HEK293 (cell line): ENCODE data around the gene NOG.

Experiments used
- GLI2 ChIP-seq: fragments of 450-650 bp; formaldehyde crosslinking; IDR thresholded peaks from 2 replicates; pipeline ENCODE4; 2017; ENCODE audit warnings: missing biosample characterization, missing genetic modification characterization, low read depth, borderline replicate concordance
- GLI4 ChIP-seq: fragments of 450-650 bp; formaldehyde crosslinking; IDR thresholded peaks from 2 replicates; pipeline ENCODE4 v1.5.1; 2016; ENCODE audit warnings: missing biosample characterization, missing genetic modification characterization
- HOXD13 ChIP-seq: sonication (generic); formaldehyde crosslinking; IDR thresholded peaks from 2 replicates; pipeline ENCODE4 v1.8.0; 2022; ENCODE audit warnings: missing genetic modification reagents, borderline replicate concordance
- KLF17 ChIP-seq: fragments of 450-650 bp; formaldehyde crosslinking; IDR thresholded peaks from 2 replicates; pipeline ENCODE4 v1.5.1; 2016; ENCODE audit warnings: missing biosample characterization, missing genetic modification characterization
- KLF7 ChIP-seq: fragments of 450-650 bp; formaldehyde crosslinking; IDR thresholded peaks from 2 replicates; pipeline ENCODE4 v1.5.1; 2016; ENCODE audit warnings: missing biosample characterization, missing genetic modification characterization, borderline replicate concordance
- KLF9 ChIP-seq: fragments of 450-650 bp; formaldehyde crosslinking; IDR thresholded peaks from 2 replicates; pipeline ENCODE4 v1.5.1; 2016; ENCODE audit warnings: missing biosample characterization, missing genetic modification characterization, low read depth
- MYNN ChIP-seq: fragments of 450-650 bp; formaldehyde crosslinking; IDR thresholded peaks from 2 replicates; pipeline ENCODE4 v1.5.1; 2016; ENCODE audit warnings: missing biosample characterization, missing genetic modification characterization, borderline replicate concordance
- MZF1 ChIP-seq: fragments of 450-650 bp; formaldehyde crosslinking; IDR thresholded peaks from 2 replicates; pipeline ENCODE4 v1.5.1; 2017; ENCODE audit warnings: missing biosample characterization, missing genetic modification characterization, borderline replicate concordance
- PRDM1 ChIP-seq: fragments of 450-650 bp; formaldehyde crosslinking; IDR thresholded peaks from 2 replicates; pipeline ENCODE4; 2016; ENCODE audit warnings: missing biosample characterization, missing genetic modification characterization
- PRDM2 ChIP-seq: fragments of 450-650 bp; formaldehyde crosslinking; IDR thresholded peaks from 2 replicates; pipeline ENCODE4 v1.5.1; 2016; ENCODE audit warnings: missing biosample characterization, missing genetic modification characterization, borderline replicate concordance
- TRIM28 ChIP-seq: IDR thresholded peaks from 2 replicates; pipeline ENCODE4 v1.6.1; 2011; ENCODE audit warnings: low read length, control low read depth, borderline replicate concordance
- ZBTB21 ChIP-seq: fragments of 450-650 bp; formaldehyde crosslinking; IDR thresholded peaks from 2 replicates; pipeline ENCODE4 v1.5.1; 2017; ENCODE audit warnings: missing biosample characterization, missing genetic modification characterization
- ZBTB49 ChIP-seq: fragments of 450-650 bp; formaldehyde crosslinking; IDR thresholded peaks from 2 replicates; pipeline ENCODE4 v1.5.1; 2016; ENCODE audit warnings: missing biosample characterization, missing genetic modification characterization, low read depth
- ZFP37 ChIP-seq: fragments of 450-650 bp; formaldehyde crosslinking; IDR thresholded peaks from 2 replicates; pipeline ENCODE4 v1.5.1; 2016; ENCODE audit warnings: missing biosample characterization, missing genetic modification characterization
- ZFP41 ChIP-seq: fragments of 450-650 bp; formaldehyde crosslinking; IDR thresholded peaks from 2 replicates; pipeline ENCODE4 v1.5.1; 2016; ENCODE audit warnings: missing biosample characterization, missing genetic modification characterization, borderline replicate concordance
- ZNF112 ChIP-seq: fragments of 450-650 bp; formaldehyde crosslinking; IDR thresholded peaks from 2 replicates; pipeline ENCODE4 v1.5.0; 2017; ENCODE audit warnings: missing biosample characterization, missing genetic modification characterization
- ZNF114 ChIP-seq: fragments of 450-650 bp; formaldehyde crosslinking; IDR thresholded peaks from 2 replicates; pipeline ENCODE4 v1.5.0; 2017; ENCODE audit warnings: missing biosample characterization, missing genetic modification characterization
- ZNF121 ChIP-seq: fragments of 450-650 bp; formaldehyde crosslinking; IDR thresholded peaks from 2 replicates; pipeline ENCODE4 v1.5.1; 2016; ENCODE audit warnings: missing biosample characterization, missing genetic modification characterization
- ZNF174 ChIP-seq: fragments of 450-650 bp; formaldehyde crosslinking; IDR thresholded peaks from 2 replicates; pipeline ENCODE4 v1.5.0; 2017; ENCODE audit warnings: missing biosample characterization, mild to moderate bottlenecking, missing genetic modification characterization
- ZNF2 ChIP-seq: fragments of 450-650 bp; formaldehyde crosslinking; IDR thresholded peaks from 2 replicates; pipeline ENCODE4 v1.5.1; 2016; ENCODE audit warnings: missing biosample characterization, missing genetic modification characterization
- ZNF221 ChIP-seq: fragments of 450-650 bp; formaldehyde crosslinking; IDR thresholded peaks from 2 replicates; pipeline ENCODE4 v1.5.1; 2017; ENCODE audit warnings: missing biosample characterization, missing genetic modification characterization, borderline replicate concordance
- ZNF302 ChIP-seq: fragments of 450-650 bp; formaldehyde crosslinking; IDR thresholded peaks from 2 replicates; pipeline ENCODE4 v1.5.1; 2016; ENCODE audit warnings: missing biosample characterization, missing genetic modification characterization, low read depth
- ZNF362 ChIP-seq: fragments of 450-650 bp; formaldehyde crosslinking; IDR thresholded peaks from 2 replicates; pipeline ENCODE4 v1.5.1; 2016; ENCODE audit warnings: missing biosample characterization, missing genetic modification characterization
- ZNF391 ChIP-seq: fragments of 450-650 bp; formaldehyde crosslinking; IDR thresholded peaks from 2 replicates; pipeline ENCODE4 v1.5.1; 2016; ENCODE audit warnings: low read depth, missing biosample characterization, missing genetic modification characterization, borderline replicate concordance
- ZNF529 ChIP-seq: fragments of 450-650 bp; formaldehyde crosslinking; IDR thresholded peaks from 2 replicates; pipeline ENCODE4 v1.5.1; 2017; ENCODE audit warnings: missing genetic modification characterization, missing biosample characterization; ENCODE audit not compliant: insufficient replicate concordance
- ZNF561 ChIP-seq: fragments of 450-650 bp; IDR thresholded peaks from 2 replicates; pipeline ENCODE4 v1.5.1; 2018; ENCODE audit warnings: missing biosample characterization, missing genetic modification characterization, borderline replicate concordance
- ZNF596 ChIP-seq: fragments of 450-650 bp; IDR thresholded peaks from 2 replicates; pipeline ENCODE4 v1.5.0; 2018; ENCODE audit warnings: missing biosample characterization, mild to moderate bottlenecking, missing genetic modification characterization, moderate library complexity
- ZNF658 ChIP-seq: fragments of 450-650 bp; formaldehyde crosslinking; IDR thresholded peaks from 2 replicates; pipeline ENCODE4; 2016; ENCODE audit warnings: missing biosample characterization, missing genetic modification characterization
- ZNF660 ChIP-seq: fragments of 450-650 bp; IDR thresholded peaks from 2 replicates; pipeline ENCODE4 v1.5.1; 2018; ENCODE audit warnings: missing biosample characterization, mild to moderate bottlenecking, missing genetic modification characterization
- ZNF670 ChIP-seq: fragments of 450-650 bp; formaldehyde crosslinking; IDR thresholded peaks from 2 replicates; pipeline ENCODE4 v1.5.1; 2016; ENCODE audit warnings: missing biosample characterization, missing genetic modification characterization, low read depth
- ZNF843 ChIP-seq: fragments of 450-650 bp; formaldehyde crosslinking; IDR thresholded peaks from 2 replicates; pipeline ENCODE4 v1.5.1; 2016; ENCODE audit warnings: missing biosample characterization, missing genetic modification characterization

Gene NOG

GRCh38 chr17:56592487-56593085 is 913 bp upstream of the NOG start (continued):
- no peak for TF ChIP-seq ZNF174
- TF ChIP-seq ZFP37 (tag by site-specific recombination): peak; percentile 89; the same call in 1 of the 2 replicates
- no peak for TF ChIP-seq ZNF302 (tag by site-specific recombination)
- TF ChIP-seq ZNF660 (tag by site-specific recombination): peak; percentile 57; the same call in 1 of the 2 replicates
- 0 out of 2 replicates have a peak, but pooled peaks have one; percentile 53 for TF ChIP-seq KLF17 (tag by site-specific recombination)
- TF ChIP-seq PRDM2: no peak
- TF ChIP-seq ZNF121 (tag by site-specific recombination): no peak
- no peak for TF ChIP-seq ZNF529
- no peak for TF ChIP-seq GLI2
- no peak for TF ChIP-seq ZNF221 (tag by site-specific recombination)
- TF ChIP-seq ZNF561 (tag by site-specific recombination): peak; percentile 74; the same call in 1 of the 2 replicates
- TF ChIP-seq PRDM1 (tag by site-specific recombination): peak; percentile 70
- peak; percentile 63; the same call in 1 of the 2 replicates for TF ChIP-seq MZF1 (tag by site-specific recombination)
- no peak for TF ChIP-seq HOXD13 (CRISPR knock-in tag)
- TF ChIP-seq MYNN (tag by site-specific recombination): peak; percentile 44; the same call in 1 of the 2 replicates
- TF ChIP-seq ZNF2: peak; percentile 88
- no peak for TF ChIP-seq ZNF114 (tag by site-specific recombination)
- TF ChIP-seq ZBTB49: no peak
- peak; percentile 53 for TF ChIP-seq ZBTB21 (tag by site-specific recombination)
- peak; percentile 78; the same call in 1 of the 2 replicates for TF ChIP-seq ZNF391 (tag by site-specific recombination)
- TF ChIP-seq TRIM28: no peak
- 0 out of 2 replicates have a peak, but pooled peaks have one; percentile 37 for TF ChIP-seq GLI4 (tag by site-specific recombination)
- no peak for TF ChIP-seq ZNF112 (tag by site-specific recombination)
- 0 out of 2 replicates have a peak, but pooled peaks have one; percentile 11 for TF ChIP-seq ZNF596
- TF ChIP-seq ZNF843 (tag by site-specific recombination): peak; percentile 45; the same call in 1 of the 2 replicates
- no peak for TF ChIP-seq ZNF670 (tag by site-specific recombination)
- no peak for TF ChIP-seq ZFP41 (tag by site-specific recombination)
- TF ChIP-seq ZNF658: no peak
- TF ChIP-seq ZNF362: no peak
- TF ChIP-seq KLF9 (tag by site-specific recombination): peak; percentile 97
- TF ChIP-seq KLF7 (tag by site-specific recombination): peak; percentile 93
